Mucosa of descending colon (tissue), 3 donors: ENCODE results near the gene KLHL20. TPM values are rescaled to one million over a fixed set of nuclear protein-coding genes. Genes with fewer than 3 reads are reported as not detected.
"Not testable (repeated sequence)": the region's sequence is repeated elsewhere in the genome, so short reads cannot be mapped to it uniquely, and the experiment has no call there.

Experiments
- ATAC-seq: fragments of 200-7000 bp; cut with Tn5 transposase; one replicate; pipeline ENCODE4 v1.9.1; 2020; ENCODE audit warnings: mild to moderate bottlenecking, moderate library complexity
- DNase-seq, 3 donors: peaks; one replicate each; pipeline ENCODE4 v3.0.0-alpha.2; 2020
- H3K36me3 ChIP-seq: fragments of 200-600 bp; one replicate; pipeline ENCODE4 v1.8.0; 2021; ENCODE audit warnings: low read depth, mild to moderate bottlenecking
- H3K4me1 ChIP-seq: fragments of 200-600 bp; one replicate; pipeline ENCODE4 v1.8.0; 2021; ENCODE audit warnings: low read depth, mild to moderate bottlenecking
- H3K4me3 ChIP-seq: fragments of 200-600 bp; one replicate; pipeline ENCODE4 v1.8.0; 2021; ENCODE audit warnings: mild to moderate bottlenecking
- H3K9me3 ChIP-seq: fragments of 200-600 bp; one replicate; pipeline ENCODE4 v1.8.0; 2021; ENCODE audit warnings: mild to moderate bottlenecking
- CTCF ChIP-seq: fragments of 200-600 bp; IDR thresholded peaks from one replicate; pipeline ENCODE4 v1.8.0; 2022; ENCODE audit warnings: antibody characterized with exemption, mild to moderate bottlenecking
- intact Hi-C, 2 donors: fragments of 100-400 bp; cut with DNase I in 1 of 2; cut with micrococcal nuclease in 1 of 2; formaldehyde crosslinking; loops; one replicate each; pipeline versions ENCODE4 v1.11.0 to v1.11.1; 2022; cut with DNase I, micrococcal nuclease
- total RNA-seq, 3 donors: library from RNA; stranded (reverse); fragmentation: NEBNext Ultra II Directional in 2 of 3; extraction: Animal tissue kit (Norgen Biotek cat#: 25700) in 2 of 3; gene quantifications; one replicate each; pipeline versions ENCODE4 v1.2.1 to v1.2.4, GENCODE V29; 2021 to 2023
- donor health status: DM: no; HTN: no; CAD: no; lungs with moderate emphysema.
- donor health status: DM: no; HTN: no; CAD: no.
- donor health status: DM: no; HTN: yes; CAD: no.

The KLHL20 gene
- total RNA-seq, 3 donors from 2014 or later: 18.3 to 34.8 (median 25.1) TPM

GRCh38 chr1:173714441-173714758 is 381 bp upstream of the KLHL20 start:
- Histone ChIP-seq H3K36me3 (no peaks in the 10 kb centered on the region), H3K9me3 (no peaks in the 10 kb centered on the region), H3K4me1 (peaks cover 18% of the 10 kb centered on the region), H3K4me3 (no peak overlapping the region)
- no peak for DNase-seq
- ATAC-seq: no peak
- TF ChIP-seq CTCF: no peak
- intact Hi-C loops: loop anchor here in 1 of 2 donors (10.0 kb wide), 1 partner anchor 280 kb away; no protein-coding TSS in a partner anchor

- ATAC-seq (no peak), DNase-seq (no peak)
- Histone ChIP-seq H3K4me1 (peaks cover 18% of the 10 kb centered on the region), H3K4me3 (peak overlapping the region; percentile 45), H3K36me3 (no peaks in the 10 kb centered on the region), H3K9me3 (no peaks in the 10 kb centered on the region)
- intact Hi-C loops: loop anchor here in 1 of 2 donors (10.0 kb wide), 1 partner anchor 281 kb away; no protein-coding TSS in a partner anchor
- TF ChIP-seq CTCF: no peak
These were observed 710 bp downstream of the KLHL20 start for GRCh38 chr1:173715538-173715844.

- no peaks in the 10 kb centered on the region for H3K9me3 ChIP-seq
- no peak for DNase-seq
These were observed 2.5 kb downstream of the KLHL20 start for GRCh38 chr1:173717238-173717637.

GRCh38 chr1:173731331-173731730 is 16.6 kb downstream of the KLHL20 start:
- H3K9me3 ChIP-seq, DNase-seq, H3K4me3 ChIP-seq, H3K36me3 ChIP-seq, H3K4me1 ChIP-seq, ATAC-seq, intact Hi-C loops: not testable (repeated sequence)

More at GRCh38 chr1:173717238-173717637, 2.5 kb downstream of the KLHL20 start:
- Histone ChIP-seq H3K4me1 (peaks cover 18% of the 10 kb centered on the region), H3K4me3 (no peak overlapping the region), H3K36me3 (no peaks in the 10 kb centered on the region)
- no peak for ATAC-seq
- TF ChIP-seq CTCF: no peak
- intact Hi-C loops: loop anchor here in 1 of 2 donors (10.0 kb wide), 1 partner anchor 282 kb away; no protein-coding TSS in a partner anchor

GRCh38 chr1:173733912-173734311 is 19.1 kb downstream of the KLHL20 start:
- TF ChIP-seq CTCF: no peak
- H3K4me1 ChIP-seq: no peaks in the 10 kb centered on the region
- intact Hi-C loops: no loop called here
- ATAC-seq (no peak), DNase-seq (no peak)
- H3K4me3 ChIP-seq: no peak overlapping the region
- peaks cover 7% of the 10 kb centered on the region for H3K9me3 ChIP-seq
- H3K36me3 ChIP-seq: no peaks in the 10 kb centered on the region

GRCh38 chr1:173736104-173736503 is 21.3 kb downstream of the KLHL20 start:
- ATAC-seq, DNase-seq, H3K4me3 ChIP-seq, H3K36me3 ChIP-seq, H3K9me3 ChIP-seq, intact Hi-C loops, H3K4me1 ChIP-seq: not testable (repeated sequence)

GRCh38 chr1:173742203-173742886 is 27.6 kb downstream of the KLHL20 start:
- TF ChIP-seq CTCF: no peak
- no peaks in the 10 kb centered on the region for H3K36me3 ChIP-seq
- H3K4me1 ChIP-seq: no peaks in the 10 kb centered on the region
- H3K9me3 ChIP-seq: no peaks in the 10 kb centered on the region
- no peak for ATAC-seq
- intact Hi-C loops: no loop called here
- no peak overlapping the region for H3K4me3 ChIP-seq
- DNase-seq: no peak
